ENCODE measurements around the gene BRD3. TPM values are rescaled to one million over a fixed set of nuclear protein-coding genes. Genes with fewer than 3 reads are reported as not detected.

The BRD3 gene
- total RNA-seq, 1 experiment from 2014 or later: 63.1 TPM

DNA sequence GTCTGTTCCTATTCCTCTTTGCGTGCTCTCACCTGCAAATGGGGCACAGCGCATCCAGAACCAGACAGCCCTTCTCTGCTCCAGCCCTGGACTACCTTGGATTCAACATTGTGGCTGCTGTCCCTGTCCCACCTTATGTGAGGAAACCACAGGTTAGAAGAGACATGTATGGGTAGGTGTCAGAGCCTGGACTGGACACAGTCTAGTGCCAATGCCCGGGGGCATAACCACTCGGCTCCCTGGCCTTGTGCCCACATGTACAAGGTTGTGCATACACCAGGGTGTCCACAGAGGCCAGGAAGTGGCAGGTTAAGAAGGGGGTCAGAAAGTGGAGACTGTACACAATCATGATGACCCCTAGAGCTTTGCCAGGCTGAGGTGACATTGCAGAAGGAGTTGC is 22.1 kb upstream of the BRD3 start:
- Histone ChIP-seq H3K23me2 (ENCODE audit: insufficient read length, low read depth, low read length, poor library complexity, severe bottlenecking) (no peaks in the 10 kb centered on the region), H2BK12ac (ENCODE audit: insufficient read length, low read depth, low read length) (no peak overlapping the region), H2AK5ac (ENCODE audit: insufficient read length, low read length) (no peak overlapping the region), H4K5ac (ENCODE audit: insufficient read length, low read depth, low read length) (no peak overlapping the region), H3K23ac (ENCODE audit: insufficient read length, low read depth, low read length) (no peak overlapping the region), H4K20me1 (ENCODE audit: control insufficient read depth, insufficient read depth, insufficient read length) (no peaks in the 10 kb centered on the region), H3K9ac (ENCODE audit: extremely low read depth, insufficient read length, low read length) (no peak overlapping the region), H2BK120ac (ENCODE audit: low read depth, low read length, poor library complexity, severe bottlenecking) (no peak overlapping the region), H3K27me3 (ENCODE audit: insufficient read depth, low read length) (no peaks in the 10 kb centered on the region), H3K4me2 (ENCODE audit: insufficient read depth, insufficient read length, low read length) (no peak overlapping the region), H3K79me1 (ENCODE audit: insufficient read depth, low read depth, low read length, poor library complexity, severe bottlenecking) (no peaks in the 10 kb centered on the region), H3K4me1 (ENCODE audit: insufficient read depth, low read length) (no peaks in the 10 kb centered on the region), H2BK5ac (ENCODE audit: insufficient read length, low read length) (no peak overlapping the region), H3K14ac (ENCODE audit: insufficient read depth, low read length) (no peak overlapping the region), H2BK15ac (ENCODE audit: low read depth, low read length) (no peak overlapping the region), H2BK20ac (ENCODE audit: low read depth, low read length, poor library complexity, severe bottlenecking) (no peak overlapping the region), H3K4ac (ENCODE audit: low read depth, low read length) (no peak overlapping the region), H3K79me2 (ENCODE audit: insufficient read depth, low read length) (no peaks in the 10 kb centered on the region), H3K27ac (ENCODE audit: insufficient read length, low read depth, low read length) (no peak overlapping the region), H3K18ac (ENCODE audit: insufficient read length, low read depth, low read length) (no peak overlapping the region), H3T11ph (ENCODE audit: low read length) (no peak overlapping the region), H3K56ac (ENCODE audit: insufficient read length, low read depth, low read length) (no peak overlapping the region), H2AFZ (ENCODE audit: low read length) (no peak overlapping the region), H4K8ac (replicated peaks; ENCODE audit: insufficient read length, low read depth, low read length) (no peak overlapping the region), H3K9me3 (ENCODE audit: control insufficient read depth, low read depth, low read length) (peaks cover 7% of the 10 kb centered on the region), H4K91ac (ENCODE audit: insufficient read length, low read depth, low read length) (no peak overlapping the region)
- Mint-ChIP-seq H3K4me1 (peaks cover 7 to 13% of the 10 kb centered on the region in 2 experiments), H3K36me3 (ENCODE audit: insufficient read depth in 1 of 3, low read depth in 3 of 3) (peaks cover 1 to 8% (median 2%) of the 10 kb centered on the region in 3 experiments; a peak in 4 of 7 replicates), H3K27me3 (ENCODE audit: low read depth) (peaks cover 13% of the 10 kb centered on the region), H3K27ac (no peak overlapping the region), H3K9me3 (peaks cover 12 to 22% of the 10 kb centered on the region in 2 experiments), H3K4me3 (no peak overlapping the region)
- TF ChIP-seq, protein P1, sequence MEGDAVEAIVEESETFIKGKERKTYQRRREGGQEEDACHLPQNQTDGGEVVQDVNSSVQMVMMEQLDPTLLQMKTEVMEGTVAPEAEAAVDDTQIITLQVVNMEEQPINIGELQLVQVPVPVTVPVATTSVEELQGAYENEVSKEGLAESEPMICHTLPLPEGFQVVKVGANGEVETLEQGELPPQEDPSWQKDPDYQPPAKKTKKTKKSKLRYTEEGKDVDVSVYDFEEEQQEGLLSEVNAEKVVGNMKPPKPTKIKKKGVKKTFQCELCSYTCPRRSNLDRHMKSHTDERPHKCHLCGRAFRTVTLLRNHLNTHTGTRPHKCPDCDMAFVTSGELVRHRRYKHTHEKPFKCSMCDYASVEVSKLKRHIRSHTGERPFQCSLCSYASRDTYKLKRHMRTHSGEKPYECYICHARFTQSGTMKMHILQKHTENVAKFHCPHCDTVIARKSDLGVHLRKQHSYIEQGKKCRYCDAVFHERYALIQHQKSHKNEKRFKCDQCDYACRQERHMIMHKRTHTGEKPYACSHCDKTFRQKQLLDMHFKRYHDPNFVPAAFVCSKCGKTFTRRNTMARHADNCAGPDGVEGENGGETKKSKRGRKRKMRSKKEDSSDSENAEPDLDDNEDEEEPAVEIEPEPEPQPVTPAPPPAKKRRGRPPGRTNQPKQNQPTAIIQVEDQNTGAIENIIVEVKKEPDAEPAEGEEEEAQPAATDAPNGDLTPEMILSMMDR (conservative IDR thresholded peaks at IDR 0.05): no peak
- WGBS (ENCODE audit: extremely low coverage, insufficient read length, low lambda C conversion rate): no CpG with 5 or more reads among the region's 4 CpGs
- no peak for DNase-seq

All from H9 (cell line).